ENCODE data around the gene EIF5B.

EIF5B gene

GRCh38 chr2:99382143-99382542 lies 45.0 kb downstream of the EIF5B start:
- no peak for TF ChIP-seq SIN3A (IDR thresholded peaks at IDR 0.05; ENCODE audit: borderline replicate concordance, insufficient read depth, low read length)
- TF ChIP-seq REST (IDR thresholded peaks at IDR 0.05; ENCODE audit: insufficient read depth in 1 of 2, low read depth in 2 of 2, low read length in 2 of 2): no peak
- TF ChIP-seq TAF1 (IDR thresholded peaks at IDR 0.05; ENCODE audit: borderline replicate concordance, insufficient read depth, low read length): no peak
- no peak for TF ChIP-seq POLR2AphosphoS5 (IDR thresholded peaks at IDR 0.05; ENCODE audit: low read depth, low read length)
- no peak for TF ChIP-seq FOXP2 (optimal IDR thresholded peaks at IDR 0.05; ENCODE audit: borderline replicate concordance, extremely low read depth, extremely low read length, insufficient read depth)

- TF ChIP-seq POLR2AphosphoS5 (IDR thresholded peaks at IDR 0.05; ENCODE audit: low read depth, low read length) (no peak), REST (IDR thresholded peaks at IDR 0.05; ENCODE audit: insufficient read depth in 1 of 2, low read depth in 2 of 2, low read length in 2 of 2) (no peak), SIN3A (IDR thresholded peaks at IDR 0.05; ENCODE audit: borderline replicate concordance, insufficient read depth, low read length) (no peak), TAF1 (IDR thresholded peaks at IDR 0.05; ENCODE audit: borderline replicate concordance, insufficient read depth, low read length) (no peak), FOXP2 (optimal IDR thresholded peaks at IDR 0.05; ENCODE audit: borderline replicate concordance, extremely low read depth, extremely low read length, insufficient read depth) (no peak)
Observed at GRCh38 chr2:99386011-99386410, 48.8 kb downstream of the EIF5B start.

GRCh38 chr2:99388892-99389291 lies 51.7 kb downstream of the EIF5B start:
- TF ChIP-seq TAF1 (IDR thresholded peaks at IDR 0.05; ENCODE audit: borderline replicate concordance, insufficient read depth, low read length) (no peak), REST (IDR thresholded peaks at IDR 0.05; ENCODE audit: insufficient read depth in 1 of 2, low read depth in 2 of 2, low read length in 2 of 2) (no peak), SIN3A (IDR thresholded peaks at IDR 0.05; ENCODE audit: borderline replicate concordance, insufficient read depth, low read length) (no peak), FOXP2 (optimal IDR thresholded peaks at IDR 0.05; ENCODE audit: borderline replicate concordance, extremely low read depth, extremely low read length, insufficient read depth) (no peak), POLR2AphosphoS5 (IDR thresholded peaks at IDR 0.05; ENCODE audit: low read depth, low read length) (no peak)

- TF ChIP-seq POLR2AphosphoS5 (IDR thresholded peaks at IDR 0.05; ENCODE audit: low read depth, low read length) (no peak), TAF1 (IDR thresholded peaks at IDR 0.05; ENCODE audit: borderline replicate concordance, insufficient read depth, low read length) (no peak), FOXP2 (optimal IDR thresholded peaks at IDR 0.05; ENCODE audit: borderline replicate concordance, extremely low read depth, extremely low read length, insufficient read depth) (no peak), SIN3A (IDR thresholded peaks at IDR 0.05; ENCODE audit: borderline replicate concordance, insufficient read depth, low read length) (no peak), REST (IDR thresholded peaks at IDR 0.05; ENCODE audit: insufficient read depth in 1 of 2, low read depth in 2 of 2, low read length in 2 of 2) (no peak)
Observed at GRCh38 chr2:99389371-99389770, 52.2 kb downstream of the EIF5B start.

- TF ChIP-seq TAF1 (IDR thresholded peaks at IDR 0.05; ENCODE audit: borderline replicate concordance, insufficient read depth, low read length) (no peak), FOXP2 (optimal IDR thresholded peaks at IDR 0.05; ENCODE audit: borderline replicate concordance, extremely low read depth, extremely low read length, insufficient read depth) (no peak), POLR2AphosphoS5 (IDR thresholded peaks at IDR 0.05; ENCODE audit: low read depth, low read length) (no peak), SIN3A (IDR thresholded peaks at IDR 0.05; ENCODE audit: borderline replicate concordance, insufficient read depth, low read length) (no peak)
Observed at GRCh38 chr2:99389946-99390345, 52.8 kb downstream of the EIF5B start.

All from PFSK-1 (cell line).